Stomach (tissue), 4 donors: Measurements from ENCODE around the gene PCDH7.

ENCODE experiments used
- POLR2AphosphoS5 ChIP-seq, 3 donors: sonication (generic); formaldehyde crosslinking; IDR thresholded peaks; one replicate each; pipeline ENCODE4 v1.6.1; 2016; ENCODE audit warnings: antibody characterized with exemption in 3 of 3
- TF ChIP-seq, protein P1 (sequence below), 7 experiments: fragments of 450-650 bp in 4 of 7; fragments of 200-600 bp in 3 of 7; sonication (generic) in 3 of 7; IDR thresholded peaks; one replicate each; pipeline ENCODE4 v1.5.1; 2016 to 2019; ENCODE audit warnings: antibody characterized with exemption in 7 of 7, control low read depth in 2 of 7, mild to moderate bottlenecking in 1 of 7

DNA sequence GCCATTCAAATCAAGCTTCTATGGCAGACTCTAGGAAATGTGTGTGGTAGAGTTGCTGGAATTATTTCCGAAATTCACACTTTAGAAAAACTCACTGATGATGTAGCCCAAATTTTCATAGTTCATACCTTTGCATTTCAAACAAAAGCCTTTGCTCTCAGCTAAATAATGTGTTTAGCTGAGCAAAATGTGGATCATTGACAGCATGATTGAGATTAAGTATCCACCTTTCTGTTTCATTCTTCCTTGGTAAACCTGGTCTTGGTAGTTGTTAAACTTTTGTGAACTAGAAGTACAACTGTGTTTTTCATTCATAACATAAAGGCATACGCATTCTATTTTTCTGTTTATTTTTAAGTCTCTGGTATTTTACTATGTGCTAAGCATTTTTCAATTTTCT lies 7.2 kb downstream of the PCDH7 start:
- TF ChIP-seq POLR2AphosphoS5 (IDR thresholded peaks at IDR 0.05) = no peak
- TF ChIP-seq, protein P1, sequence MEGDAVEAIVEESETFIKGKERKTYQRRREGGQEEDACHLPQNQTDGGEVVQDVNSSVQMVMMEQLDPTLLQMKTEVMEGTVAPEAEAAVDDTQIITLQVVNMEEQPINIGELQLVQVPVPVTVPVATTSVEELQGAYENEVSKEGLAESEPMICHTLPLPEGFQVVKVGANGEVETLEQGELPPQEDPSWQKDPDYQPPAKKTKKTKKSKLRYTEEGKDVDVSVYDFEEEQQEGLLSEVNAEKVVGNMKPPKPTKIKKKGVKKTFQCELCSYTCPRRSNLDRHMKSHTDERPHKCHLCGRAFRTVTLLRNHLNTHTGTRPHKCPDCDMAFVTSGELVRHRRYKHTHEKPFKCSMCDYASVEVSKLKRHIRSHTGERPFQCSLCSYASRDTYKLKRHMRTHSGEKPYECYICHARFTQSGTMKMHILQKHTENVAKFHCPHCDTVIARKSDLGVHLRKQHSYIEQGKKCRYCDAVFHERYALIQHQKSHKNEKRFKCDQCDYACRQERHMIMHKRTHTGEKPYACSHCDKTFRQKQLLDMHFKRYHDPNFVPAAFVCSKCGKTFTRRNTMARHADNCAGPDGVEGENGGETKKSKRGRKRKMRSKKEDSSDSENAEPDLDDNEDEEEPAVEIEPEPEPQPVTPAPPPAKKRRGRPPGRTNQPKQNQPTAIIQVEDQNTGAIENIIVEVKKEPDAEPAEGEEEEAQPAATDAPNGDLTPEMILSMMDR (IDR thresholded peaks at IDR 0.05) = no peak
